ENCODE results near the gene MTAP.

DNA sequence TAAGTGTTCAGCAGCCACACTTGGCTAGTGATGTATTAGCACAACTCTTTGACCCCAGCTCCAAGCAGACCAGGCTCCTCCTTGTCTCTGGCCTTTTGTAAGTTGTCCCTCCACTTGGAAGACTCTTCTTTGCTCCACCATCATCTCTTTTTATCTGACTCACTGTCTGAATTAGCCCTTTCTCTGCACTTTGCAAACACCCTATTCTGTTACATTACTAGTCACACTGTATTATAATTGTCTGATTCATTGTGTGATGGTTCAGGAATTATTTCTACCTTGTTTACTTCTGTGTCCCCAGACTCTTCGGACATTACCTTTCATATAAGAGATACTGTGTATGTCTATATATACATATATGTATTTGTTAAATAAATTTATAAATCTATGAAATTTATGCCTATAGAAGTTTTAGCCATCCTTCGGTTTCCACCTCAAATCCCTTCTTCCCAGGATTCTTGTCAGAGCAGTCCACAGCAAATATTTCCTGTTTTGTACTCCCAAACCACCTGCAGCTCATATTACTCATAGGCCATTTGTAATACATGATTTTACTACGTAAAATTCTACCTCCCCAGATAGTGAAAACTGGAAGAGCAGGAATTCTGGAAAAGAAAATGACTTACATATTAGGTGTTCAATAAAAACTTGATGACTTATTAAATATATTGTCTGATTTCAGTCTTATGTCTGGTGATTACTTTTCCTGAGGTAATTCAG lies 69.0 kb downstream of the MTAP start:
- TF ChIP-seq TAF1 (IDR thresholded peaks at IDR 0.05; ENCODE audit: borderline replicate concordance, insufficient read depth, low read length) (no peak), POLR2AphosphoS5 (IDR thresholded peaks at IDR 0.05; ENCODE audit: low read depth, low read length) (no peak), FOXP2 (optimal IDR thresholded peaks at IDR 0.05; ENCODE audit: borderline replicate concordance, extremely low read depth, extremely low read length, insufficient read depth) (no peak)

Data from PFSK-1 (cell line).